GM10266 (cell line): ENCODE results near the gene DNMT3B.

Experiments
- DNase-seq: peaks from one replicate; pipeline ENCODE4 v3.0.0; 2012; ENCODE audit errors: extremely low spot score
- TF ChIP-seq, protein P1 (sequence below): IDR thresholded peaks from 2 replicates; pipeline ENCODE4 v1.5.1; 2012; ENCODE audit warnings: mild to moderate bottlenecking, low read depth; ENCODE audit not compliant: control insufficient read depth, insufficient read depth; ENCODE audit errors: missing control alignments

DNMT3B gene

DNA sequence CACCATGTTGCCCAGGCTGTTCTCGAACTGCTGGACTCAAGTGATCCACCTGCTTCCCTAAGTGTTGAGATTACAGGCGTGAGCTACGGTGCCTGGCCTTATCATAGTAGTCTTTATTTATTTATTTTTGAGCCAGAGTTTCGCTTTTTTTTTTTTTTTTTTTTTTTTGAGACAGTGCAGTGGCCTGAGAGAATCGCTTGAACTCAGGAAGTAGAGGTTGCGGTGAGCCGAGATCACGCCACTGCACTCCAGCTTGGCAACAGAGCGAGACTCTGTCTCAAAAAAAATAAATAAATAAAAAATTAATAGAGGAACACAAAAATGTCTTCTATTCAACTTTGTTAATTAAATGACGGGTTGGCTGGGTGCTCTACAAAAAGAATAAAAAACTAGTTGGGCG, 70.5 kb downstream of the DNMT3B start:
- no peak for DNase-seq
- TF ChIP-seq, protein P1, sequence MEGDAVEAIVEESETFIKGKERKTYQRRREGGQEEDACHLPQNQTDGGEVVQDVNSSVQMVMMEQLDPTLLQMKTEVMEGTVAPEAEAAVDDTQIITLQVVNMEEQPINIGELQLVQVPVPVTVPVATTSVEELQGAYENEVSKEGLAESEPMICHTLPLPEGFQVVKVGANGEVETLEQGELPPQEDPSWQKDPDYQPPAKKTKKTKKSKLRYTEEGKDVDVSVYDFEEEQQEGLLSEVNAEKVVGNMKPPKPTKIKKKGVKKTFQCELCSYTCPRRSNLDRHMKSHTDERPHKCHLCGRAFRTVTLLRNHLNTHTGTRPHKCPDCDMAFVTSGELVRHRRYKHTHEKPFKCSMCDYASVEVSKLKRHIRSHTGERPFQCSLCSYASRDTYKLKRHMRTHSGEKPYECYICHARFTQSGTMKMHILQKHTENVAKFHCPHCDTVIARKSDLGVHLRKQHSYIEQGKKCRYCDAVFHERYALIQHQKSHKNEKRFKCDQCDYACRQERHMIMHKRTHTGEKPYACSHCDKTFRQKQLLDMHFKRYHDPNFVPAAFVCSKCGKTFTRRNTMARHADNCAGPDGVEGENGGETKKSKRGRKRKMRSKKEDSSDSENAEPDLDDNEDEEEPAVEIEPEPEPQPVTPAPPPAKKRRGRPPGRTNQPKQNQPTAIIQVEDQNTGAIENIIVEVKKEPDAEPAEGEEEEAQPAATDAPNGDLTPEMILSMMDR = no peak

DNA sequence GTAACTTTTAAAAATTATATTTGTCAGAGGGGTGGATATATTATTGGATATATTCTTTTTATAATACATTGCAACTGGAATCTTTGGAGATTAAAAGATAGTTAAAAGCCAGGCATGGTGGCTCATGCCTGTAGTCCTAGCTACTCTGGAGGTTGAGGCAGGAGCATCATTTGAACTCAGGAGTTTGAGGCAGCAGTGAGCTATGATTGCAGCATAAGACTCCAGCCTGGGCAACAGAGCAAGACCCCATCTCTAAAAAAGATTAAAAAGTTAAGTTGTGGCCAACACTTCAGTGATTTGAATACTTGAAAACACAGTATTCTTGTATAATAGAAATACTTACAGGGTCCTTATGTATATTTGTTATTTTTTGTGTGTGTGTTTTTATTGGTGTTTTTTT, 72.8 kb downstream of the DNMT3B start:
- TF ChIP-seq, protein P1 = no peak

DNA sequence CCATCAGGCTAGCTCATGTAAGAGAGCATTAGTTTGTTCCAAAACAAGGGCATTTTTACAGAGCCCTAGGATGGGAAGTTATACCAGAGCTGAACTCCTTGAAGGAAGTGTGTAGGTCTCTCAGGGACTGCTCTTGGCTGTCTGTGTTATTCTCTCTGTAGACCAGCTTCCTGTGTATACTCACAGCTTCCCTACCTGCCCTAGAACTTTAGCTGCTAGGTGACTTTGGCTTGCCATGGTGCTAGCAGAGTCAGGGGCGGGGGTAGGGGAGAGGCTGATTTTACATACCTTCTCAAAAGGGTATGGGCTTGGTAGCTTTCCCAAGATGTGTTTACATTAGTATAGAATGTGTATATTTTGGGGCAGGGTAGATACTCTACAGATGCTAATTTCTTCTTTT, 75.0 kb downstream of the DNMT3B start:
- no peak for DNase-seq
- TF ChIP-seq, protein P1 = no peak

More for the DNA sequence above, 72.8 kb downstream of the DNMT3B start:
- no peak for DNase-seq

DNA sequence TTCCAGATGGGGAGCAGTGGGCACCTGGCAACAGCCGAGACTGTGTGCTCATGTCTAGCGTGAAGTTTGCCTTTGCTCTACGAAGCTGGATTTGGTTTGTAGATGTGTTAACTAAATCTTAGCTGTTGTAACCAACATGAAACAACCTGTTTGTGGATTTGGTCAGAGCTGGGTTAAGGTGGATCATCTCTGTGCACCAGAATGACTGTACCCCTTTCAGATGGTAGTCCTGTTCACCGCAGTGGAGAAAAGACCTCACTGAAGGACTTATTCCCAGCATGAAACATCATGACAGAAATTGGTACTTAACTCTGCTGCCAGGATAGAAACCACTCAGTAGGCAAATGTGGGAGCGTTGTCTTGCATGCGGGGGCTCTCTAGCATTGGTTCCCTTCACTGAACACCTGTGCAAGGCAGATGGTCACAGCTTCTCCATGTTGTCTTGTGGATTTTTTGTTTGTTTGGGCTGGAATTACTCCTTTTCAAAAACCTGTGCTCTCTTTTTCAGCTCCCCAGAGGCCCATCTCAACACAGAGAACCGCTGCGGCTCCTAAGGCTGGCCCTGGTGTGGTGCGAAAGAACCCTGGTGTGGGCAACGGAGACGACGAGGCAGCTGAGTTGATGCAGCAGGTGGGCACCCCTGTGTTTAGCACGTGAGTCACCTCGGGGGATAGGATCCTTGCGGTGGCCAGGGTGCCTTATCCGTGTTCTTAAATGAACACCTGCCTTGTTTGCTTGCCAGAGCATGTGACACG, 77.2 kb downstream of the DNMT3B start:
- no peak for DNase-seq
- TF ChIP-seq, protein P1 = no peak

DNA sequence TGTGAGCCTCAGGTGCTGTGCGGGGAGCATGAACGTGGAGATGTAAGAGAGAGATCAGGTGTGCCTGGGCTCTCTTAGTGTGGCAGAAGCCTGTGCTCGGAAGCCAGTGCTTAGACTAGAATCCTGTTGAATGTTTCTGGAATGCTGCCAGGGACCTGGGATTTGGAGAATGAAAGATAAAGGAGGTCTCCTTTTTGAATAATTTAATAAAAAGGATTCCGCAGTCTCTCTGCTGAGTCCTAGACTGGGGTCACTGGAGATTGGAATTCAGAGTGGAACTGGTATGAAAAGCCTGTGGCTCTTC, 77.7 kb downstream of the DNMT3B start:
- DNase-seq = no peak
- TF ChIP-seq, protein P1 = no peak

DNA sequence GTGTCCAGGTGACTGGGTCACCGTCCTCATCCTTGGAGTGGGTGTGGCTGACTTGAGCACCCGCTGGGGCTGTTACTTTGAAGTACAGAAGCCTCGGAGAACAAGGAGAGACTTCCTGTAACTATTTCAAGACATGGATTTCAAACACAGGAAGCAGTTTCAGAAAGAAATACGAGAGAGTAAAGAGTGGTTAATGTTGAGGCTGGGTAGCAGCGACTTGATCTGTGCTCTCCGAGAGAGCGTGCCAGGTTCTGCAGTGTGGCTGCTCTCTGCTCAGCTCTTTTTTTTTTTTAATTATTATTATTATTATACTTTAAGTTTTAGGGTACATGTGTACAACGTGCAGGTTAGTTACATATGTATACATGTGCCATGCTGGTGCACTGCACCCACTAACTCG, 79.0 kb downstream of the DNMT3B start:
- DNase-seq = no peak
- TF ChIP-seq, protein P1 = no peak

DNA sequence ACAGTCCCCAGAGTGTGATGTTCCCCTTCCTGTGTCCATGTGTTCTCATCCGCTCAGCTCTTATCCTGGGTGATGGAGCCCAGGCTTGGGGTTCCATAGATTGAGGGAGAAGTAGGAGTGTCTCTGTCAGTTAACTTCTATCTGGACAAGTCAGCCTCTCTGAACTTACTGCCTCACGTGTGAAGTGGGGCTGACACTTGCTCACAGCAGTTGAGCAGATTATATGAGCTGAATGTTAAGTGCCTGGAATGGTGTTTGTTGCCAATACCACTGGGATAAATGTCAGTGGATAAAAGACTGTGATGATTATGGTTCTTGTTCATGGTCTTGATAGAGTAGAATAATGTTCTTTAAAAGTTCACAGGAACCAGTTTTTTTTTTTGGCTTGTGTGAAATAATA, 79.4 kb downstream of the DNMT3B start:
- TF ChIP-seq, protein P1 = no peak
- DNase-seq = no peak
